Measurements from ENCODE around the gene SCN1B.
"Not testable (repeated sequence)": the region's sequence is repeated elsewhere in the genome, so short reads cannot be mapped to it uniquely, and the experiment has no call there.

SCN1B gene

GRCh38 chr19:35030257-35031071, at the start of gene SCN1B:
TSS of gene SCN1B (plus strand) at chr19:35030470. CDS start at chr19:35030821, 351 bp downstream.
- peak in 28 of 56 donors; percentile 12 to 69 (median 39) for DNase-seq

- no peak for DNase-seq
Measured at GRCh38 chr19:34982275-34982674, 48.0 kb upstream of the SCN1B start.

DNA sequence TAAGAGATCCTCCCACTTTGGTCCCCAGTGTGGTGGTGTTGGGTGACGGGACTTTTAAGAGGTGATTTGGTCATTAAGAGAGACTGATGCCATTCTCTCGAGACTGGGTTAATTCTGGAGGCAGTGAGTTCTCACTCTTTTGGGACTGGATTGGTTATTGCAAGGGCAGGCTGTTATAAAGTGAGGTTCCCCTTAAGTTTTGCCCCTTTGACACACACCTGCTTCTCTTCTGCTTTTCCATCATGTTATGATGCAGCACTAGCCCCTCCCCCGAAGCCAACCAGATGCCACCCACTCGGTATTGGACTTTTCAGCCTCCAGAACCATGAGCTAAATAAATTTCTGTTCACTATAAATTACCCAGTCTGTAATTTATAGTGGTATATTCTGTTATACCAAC, 46.5 kb upstream of the SCN1B start:
- DNase-seq: no peak

- no peak for DNase-seq
Measured at GRCh38 chr19:34984287-34984686, 46.0 kb upstream of the SCN1B start.

GRCh38 chr19:34985249-34986022, 44.8 kb upstream of the SCN1B start:
- DNase-seq: no peak

- DNase-seq: no peak
Measured at GRCh38 chr19:34988119-34988518, 42.2 kb upstream of the SCN1B start.

DNA sequence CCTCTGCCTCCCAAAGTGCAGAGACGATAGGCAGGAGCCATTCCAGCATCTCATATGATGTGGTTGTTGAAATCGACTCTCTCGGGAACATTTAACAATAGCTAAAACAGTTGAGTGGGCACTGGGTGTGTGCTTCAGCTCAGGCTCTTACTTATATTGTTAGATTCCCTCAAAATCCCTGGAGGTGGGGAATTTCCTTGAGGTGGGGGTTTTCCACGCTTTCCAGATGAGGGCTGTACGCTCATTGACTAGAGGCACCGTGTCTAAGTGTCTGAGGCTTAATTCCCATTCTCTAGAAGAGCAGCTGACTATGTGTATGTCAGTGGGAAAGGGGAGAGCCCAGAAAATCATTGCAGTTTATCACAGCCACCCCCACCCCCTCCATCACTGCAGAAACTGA, 41.0 kb upstream of the SCN1B start:
- DNase-seq: no peak

DNA sequence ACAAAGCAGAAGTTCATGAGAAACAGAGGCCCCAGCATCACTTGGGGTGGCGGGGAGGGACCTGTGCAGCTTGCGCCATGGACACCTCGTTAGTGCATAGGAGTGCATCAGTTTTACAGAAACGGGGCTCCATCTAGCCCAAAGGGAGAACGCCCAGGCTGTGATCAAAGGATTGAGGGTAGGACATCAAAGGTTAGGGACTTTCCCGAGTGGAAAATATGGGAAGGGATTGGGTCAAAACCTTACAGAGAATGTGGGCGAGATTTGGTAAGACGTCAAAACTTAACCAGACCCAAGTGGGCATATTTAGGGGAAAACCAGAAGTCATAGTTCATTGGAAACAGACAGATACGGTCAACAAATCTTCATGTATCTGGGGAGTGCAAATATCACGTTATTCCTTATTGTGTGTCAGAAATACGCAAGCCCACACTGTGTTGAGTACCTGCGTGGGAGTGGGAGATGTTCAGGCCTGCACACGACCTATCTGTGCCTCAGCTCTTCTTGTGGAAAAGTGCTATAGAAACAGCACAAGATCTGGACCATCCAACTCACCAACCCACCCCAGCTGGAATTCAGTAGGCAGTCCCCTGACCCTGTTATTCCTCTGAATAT, 39.6 kb upstream of the SCN1B start:
- DNase-seq: no peak

GRCh38 chr19:34991542-34992333, 38.5 kb upstream of the SCN1B start:
- no peak for DNase-seq

GRCh38 chr19:34992582-34992981, 37.7 kb upstream of the SCN1B start:
- DNase-seq: not testable (repeated sequence)

DNA sequence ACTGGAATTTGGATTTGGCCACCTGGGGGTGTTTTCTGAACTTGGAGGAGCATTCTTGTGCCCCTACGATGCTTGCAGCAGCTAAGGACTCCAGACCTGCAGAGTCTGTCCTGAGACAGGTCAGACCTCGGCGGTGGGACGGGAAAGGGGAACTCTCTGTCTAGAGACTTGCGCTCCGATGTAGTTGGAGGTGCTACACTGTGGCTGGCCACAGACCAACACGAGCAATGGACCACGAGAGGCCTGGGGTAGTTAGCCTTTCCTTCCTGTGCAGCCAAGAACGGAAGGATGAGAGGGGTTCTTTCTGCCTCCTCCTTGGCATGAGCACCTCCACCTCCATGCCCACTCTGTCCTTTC, 36.0 kb upstream of the SCN1B start:
- no peak for DNase-seq

DNA sequence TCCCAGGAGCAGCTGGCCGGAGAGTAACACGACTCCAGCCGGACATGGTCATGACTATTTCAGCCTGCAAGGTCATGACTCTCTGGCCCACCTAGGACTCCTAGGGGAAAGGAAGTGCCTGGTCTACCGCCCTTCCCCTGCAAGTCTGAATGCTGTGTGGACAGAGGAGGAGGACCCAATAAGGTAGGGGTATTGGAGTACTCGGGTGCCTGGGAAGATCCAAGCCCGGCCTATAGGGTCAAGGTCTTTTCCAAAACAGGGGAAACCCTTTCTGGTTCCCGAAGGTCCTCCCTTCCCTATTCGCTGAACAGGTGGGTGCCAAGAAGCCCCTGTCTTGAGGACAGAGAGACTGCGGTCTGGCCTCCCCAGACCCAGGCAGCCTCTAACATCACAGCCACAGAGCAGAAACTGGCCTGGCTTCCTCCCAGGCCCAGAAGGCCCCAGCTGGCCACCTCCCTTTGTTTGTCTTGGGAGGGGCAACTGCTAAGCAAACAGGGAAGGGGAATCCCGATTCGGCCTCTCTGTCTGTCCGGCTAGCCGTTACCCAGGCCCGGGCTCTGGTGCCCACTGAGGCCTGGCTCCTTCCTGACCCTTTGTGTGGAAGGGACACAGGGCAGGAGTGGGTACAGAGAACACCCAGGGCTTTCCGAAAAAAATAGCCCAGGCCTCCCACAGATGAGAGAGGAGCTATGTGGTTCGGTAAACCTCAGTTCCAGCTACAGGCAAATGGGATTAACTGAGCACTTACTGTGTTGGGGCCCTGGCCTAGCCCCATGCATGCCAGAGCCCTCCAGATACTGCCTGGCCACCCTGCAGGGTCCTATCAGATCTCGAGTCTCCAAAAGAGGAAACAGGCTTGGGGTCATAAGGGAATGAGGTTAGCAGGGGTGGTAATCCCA, 35.4 kb upstream of the SCN1B start:
- no peak for DNase-seq

DNA sequence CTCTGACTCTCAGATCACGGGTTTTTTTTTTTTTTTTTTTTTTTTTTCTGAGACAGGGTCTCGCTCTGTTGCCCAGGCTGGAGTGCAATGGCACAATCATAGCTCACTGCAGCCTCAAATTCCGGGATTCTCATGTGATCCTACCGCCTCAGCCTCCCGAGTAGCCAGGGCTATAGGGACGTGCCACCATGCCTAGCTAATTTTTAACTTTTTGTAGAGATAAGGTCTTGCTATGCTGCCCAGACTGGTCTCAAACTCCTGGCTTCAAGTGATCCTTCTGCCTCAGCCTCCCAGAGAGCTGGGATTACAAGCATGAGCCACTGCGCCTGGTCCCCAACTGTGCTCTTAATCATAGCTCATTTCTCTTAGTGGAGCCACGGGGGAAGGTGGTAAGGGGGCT, 34.7 kb upstream of the SCN1B start:
- DNase-seq: no peak

GRCh38 chr19:34997071-34997617, 33.1 kb upstream of the SCN1B start:
- no peak for DNase-seq

DNA sequence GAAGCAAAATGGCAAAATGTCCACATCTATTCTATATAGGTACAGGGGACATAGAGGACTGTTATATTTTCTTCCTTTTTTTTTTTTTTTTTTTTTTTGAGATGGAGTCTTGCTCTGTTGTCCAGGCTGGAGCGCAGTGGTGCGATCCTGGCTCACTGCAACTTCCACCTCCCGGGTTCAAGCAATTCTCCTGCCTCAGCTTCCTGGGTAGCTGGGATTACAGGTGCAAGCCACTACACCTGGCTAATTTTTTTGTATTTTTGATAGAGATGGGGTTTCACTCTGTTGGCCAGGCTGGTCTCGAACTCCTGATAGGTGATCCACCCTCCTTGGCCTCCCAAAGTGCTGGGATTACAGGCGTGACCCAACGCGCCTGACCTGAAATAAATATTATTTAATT, 32.0 kb upstream of the SCN1B start:
- not testable (repeated sequence) for DNase-seq

GRCh38 chr19:34998777-34999497, 31.3 kb upstream of the SCN1B start:
- DNase-seq: no peak

DNA sequence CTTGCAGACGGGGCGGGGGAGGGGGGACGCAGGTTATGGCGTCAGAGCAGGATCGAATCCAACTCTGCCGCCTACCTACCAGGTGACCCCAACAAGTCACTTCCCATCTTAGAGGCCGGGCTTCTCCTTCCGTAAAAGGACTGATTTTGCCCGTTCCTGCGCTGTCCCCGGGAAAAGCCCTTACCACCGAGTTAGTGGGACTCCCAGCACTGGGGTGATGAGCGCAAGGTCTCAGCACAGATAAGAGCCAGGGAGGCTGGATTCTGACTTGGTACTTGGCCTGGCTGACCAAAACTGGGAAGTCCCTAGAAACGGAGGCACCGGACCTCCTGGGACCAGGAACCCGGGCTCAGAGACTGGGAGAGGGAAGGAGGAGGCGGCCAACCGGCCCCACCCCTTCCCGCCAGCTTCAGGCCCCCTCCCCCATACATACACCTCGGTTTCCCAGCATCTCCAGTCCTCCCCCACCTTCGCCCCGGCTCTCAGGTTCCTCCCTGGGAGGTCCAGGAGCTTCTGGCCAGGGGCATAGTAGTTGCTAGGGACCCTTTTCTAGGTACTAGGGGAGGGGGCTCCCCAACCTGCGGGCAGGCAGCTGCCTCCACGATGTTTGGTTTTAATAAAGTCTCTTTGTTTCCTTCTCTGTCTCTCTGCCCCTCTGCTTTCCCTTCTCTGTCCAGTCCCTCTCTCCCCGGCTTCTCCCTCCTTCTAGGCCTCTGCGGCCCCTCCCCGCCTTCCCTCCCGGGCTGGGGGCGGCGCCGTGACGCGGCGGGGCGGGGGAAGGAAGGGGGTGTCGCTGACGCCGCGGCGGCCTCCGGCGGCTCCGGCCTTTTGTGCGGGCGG, 30.6 kb upstream of the SCN1B start, which contains the start of gene GRAMD1A:
TSS of gene GRAMD1A (plus strand) at position 826 of the 840 bp plus-strand sequence. CDS start 156 bp downstream, outside the sequence.
- DNase-seq: peak in 53 of 56 donors; percentile 26 to 87 (median 68)

GRCh38 chr19:35000338-35000646, 30.0 kb upstream of the SCN1B start:
- no peak for DNase-seq

Measured in amygdala (tissue), 56 donors.